Endodermal cell (in vitro differentiated cells): ENCODE results near the gene SMAD3. TPM values are rescaled to one million over a fixed set of nuclear protein-coding genes. Genes with fewer than 3 reads are reported as not detected.

ENCODE experiments used
- DNase-seq: peaks from one replicate; pipeline ENCODE4 v3.0.0-alpha.2; 2017
- H3K27ac ChIP-seq: 2 replicates; pipeline ENCODE4 v1.5.1; 2013; ENCODE audit warnings: mild to moderate bottlenecking, low read depth, low read length, moderate library complexity
- H3K27me3 ChIP-seq: 2 replicates; pipeline ENCODE4 v1.6.1; 2013; ENCODE audit warnings: mild to moderate bottlenecking, low read length, moderate library complexity; ENCODE audit not compliant: insufficient read depth, control insufficient read depth, poor library complexity, severe bottlenecking
- H3K36me3 ChIP-seq: 2 replicates; pipeline ENCODE4 v1.7.0; 2013; ENCODE audit warnings: mild to moderate bottlenecking, low read length, moderate library complexity; ENCODE audit not compliant: control insufficient read depth, insufficient read depth
- H3K4me1 ChIP-seq: one replicate; pipeline ENCODE4 v1.7.0; 2013; ENCODE audit warnings: low read length; ENCODE audit not compliant: control insufficient read depth, insufficient read depth
- H3K4me3 ChIP-seq: 2 replicates; pipeline ENCODE4 v1.5.1; 2013; ENCODE audit warnings: mild to moderate bottlenecking, low read length, moderate library complexity
- H3K9ac ChIP-seq: 2 replicates; pipeline ENCODE4 v1.6.1; 2013; ENCODE audit warnings: mild to moderate bottlenecking, low read length, moderate library complexity; ENCODE audit not compliant: poor library complexity, severe bottlenecking; ENCODE audit errors: extremely low read depth
- H3K9me3 ChIP-seq: 2 replicates; pipeline ENCODE4 v1.6.1; 2013; ENCODE audit warnings: mild to moderate bottlenecking, low read length, moderate library complexity; ENCODE audit not compliant: control insufficient read depth
- H3K27ac Mint-ChIP-seq: 2 replicates; pipeline ENCODE4 v1.8.0; 2020; ENCODE audit warnings: mixed read lengths
- H3K27me3 Mint-ChIP-seq: 2 replicates; pipeline ENCODE4 v1.8.0; 2021; ENCODE audit warnings: mild to moderate bottlenecking, mixed read lengths; ENCODE audit not compliant: insufficient read depth
- H3K36me3 Mint-ChIP-seq: 2 replicates; pipeline ENCODE4 v1.8.0; 2020; ENCODE audit warnings: low read depth, mixed read lengths
- H3K4me1 Mint-ChIP-seq: 2 replicates; pipeline ENCODE4 v1.8.0; 2020; ENCODE audit warnings: mixed read lengths
- H3K4me3 Mint-ChIP-seq: 2 replicates; pipeline ENCODE4 v1.8.0; 2020; ENCODE audit warnings: mild to moderate bottlenecking, moderate library complexity, mixed read lengths
- H3K9me3 Mint-ChIP-seq: 2 replicates; pipeline ENCODE4 v1.8.0; 2020; ENCODE audit warnings: mild to moderate bottlenecking, mixed read lengths
- CTCF ChIP-seq: fragments of 200-600 bp; sonication (generic); conservative IDR thresholded peaks from 2 replicates; pipeline ENCODE4 v1.5.0; 2021; ENCODE audit warnings: antibody characterized with exemption, mild to moderate bottlenecking
- WGBS, 2 experiments: methylation state at CpG; one replicate each; pipeline versions ENCODE4 v1.1.5 to v1.1.7; 2013; ENCODE audit warnings: missing lambda C conversion rate in 2 of 2, mixed read lengths in 1 of 2; ENCODE audit not compliant: insufficient coverage in 1 of 2, insufficient read length in 1 of 2; 5-methylcytosine and 5-hydroxymethylcytosine counted together
- total RNA-seq, 2 donors: library from RNA; stranded (reverse); fragmentation: NEBNext Ultra II Directional in 1 of 2; extraction: Animal tissue kit (Norgen Biotek cat#: 25700) in 1 of 2; gene quantifications; 2 replicates in 1 of 2; 3 replicates in 1 of 2; pipeline ENCODE4 v1.2.1, GENCODE V29; 2021

SMAD3 gene
- total RNA-seq, 2 donors from 2014 or later: 7.8 to 9.6 TPM

GRCh38 chr15:67105991-67106763 lies 40.8 kb downstream of the SMAD3 start:
- TF ChIP-seq CTCF: no peak
- H3K36me3 ChIP-seq: peaks cover 2% of the 10 kb centered on the region
- WGBS, 2 experiments: 89 to 92% methylated on average over 8 of the region's 8 CpGs
- no peak for DNase-seq
- H3K27me3 Mint-ChIP-seq: peaks cover 37% of the 10 kb centered on the region
- peaks cover 46% of the 10 kb centered on the region for H3K4me1 Mint-ChIP-seq
- peaks cover 43% of the 10 kb centered on the region for H3K4me1 ChIP-seq
- no peak overlapping the region for H3K27ac Mint-ChIP-seq
- peaks cover 3% of the 10 kb centered on the region for H3K36me3 Mint-ChIP-seq
- no peak overlapping the region for H3K4me3 ChIP-seq
- H3K9me3 ChIP-seq: peaks cover 9% of the 10 kb centered on the region
- peaks cover 9% of the 10 kb centered on the region for H3K9me3 Mint-ChIP-seq
- no peak overlapping the region for H3K9ac ChIP-seq
- no peak overlapping the region for H3K4me3 Mint-ChIP-seq
- H3K27ac ChIP-seq: no peak overlapping the region
- no peaks in the 10 kb centered on the region for H3K27me3 ChIP-seq

- Mint-ChIP-seq H3K36me3 (peaks cover 4% of the 10 kb centered on the region), H3K4me3 (no peak overlapping the region), H3K4me1 (peaks cover 46% of the 10 kb centered on the region), H3K27me3 (peaks cover 37% of the 10 kb centered on the region), H3K9me3 (peaks cover 14% of the 10 kb centered on the region), H3K27ac (no peak overlapping the region)
- TF ChIP-seq CTCF: no peak
- peaks cover 38% of the 10 kb centered on the region for H3K4me1 ChIP-seq
- no peak overlapping the region for H3K4me3 ChIP-seq
- H3K9me3 ChIP-seq: peaks cover 14% of the 10 kb centered on the region
- DNase-seq: no peak
- 11% methylated on average over 2 of the region's 2 CpGs; no CpG with 5 or more reads in 1 of the 2 experiments for WGBS, 2 experiments
- H3K27me3 ChIP-seq: no peaks in the 10 kb centered on the region
- H3K9ac ChIP-seq: no peak overlapping the region
- peaks cover 6% of the 10 kb centered on the region for H3K36me3 ChIP-seq
- no peak overlapping the region for H3K27ac ChIP-seq
Observed at GRCh38 chr15:67106764-67107013, 41.3 kb downstream of the SMAD3 start.

- no peak overlapping the region for H3K27ac Mint-ChIP-seq
- H3K4me3 Mint-ChIP-seq: no peak overlapping the region
- Histone ChIP-seq H3K27ac (no peak overlapping the region), H3K4me3 (no peak overlapping the region), H3K9me3 (peaks cover 15% of the 10 kb centered on the region), H3K9ac (no peak overlapping the region), H3K36me3 (peaks cover 6% of the 10 kb centered on the region), H3K4me1 (peaks cover 35% of the 10 kb centered on the region), H3K27me3 (no peaks in the 10 kb centered on the region)
- H3K9me3 Mint-ChIP-seq: peaks cover 17% of the 10 kb centered on the region
- 84 to 93% methylated on average over 8 to 12 of the region's 12 CpGs for WGBS, 2 experiments
- H3K4me1 Mint-ChIP-seq: peaks cover 46% of the 10 kb centered on the region
- no peak for DNase-seq
- no peak for TF ChIP-seq CTCF
- H3K27me3 Mint-ChIP-seq: peaks cover 37% of the 10 kb centered on the region
- peaks cover 4% of the 10 kb centered on the region for H3K36me3 Mint-ChIP-seq
Observed at GRCh38 chr15:67107014-67107812, 41.8 kb downstream of the SMAD3 start.
